H9 (cell line): ENCODE data around the gene ZNF205. TPM values are rescaled to one million over a fixed set of nuclear protein-coding genes. Genes with fewer than 3 reads are reported as not detected.

Source experiments
- DNase-seq: peaks from one replicate; pipeline ENCODE4 v3.0.0-alpha.2; 2017
- H2AFZ ChIP-seq: one replicate; pipeline ENCODE4 v1.6.1; 2013; ENCODE audit warnings: mild to moderate bottlenecking, low read length, control low read depth, moderate library complexity
- H2AK5ac ChIP-seq: 2 replicates; pipeline ENCODE4 v1.6.1; 2013; ENCODE audit warnings: low read length, control low read depth, mixed read lengths; ENCODE audit not compliant: insufficient read length
- H2BK120ac ChIP-seq: one replicate; pipeline ENCODE4 v1.6.1; 2013; ENCODE audit warnings: low read depth, mild to moderate bottlenecking, low read length, control low read depth, inconsistent platforms; ENCODE audit not compliant: poor library complexity, severe bottlenecking
- H2BK12ac ChIP-seq: 2 replicates; pipeline ENCODE4 v1.6.1; 2013; ENCODE audit warnings: low read length, control low read depth, mixed read lengths, low read depth; ENCODE audit not compliant: insufficient read length
- H2BK15ac ChIP-seq: 2 replicates; pipeline ENCODE4 v1.6.1; 2013; ENCODE audit warnings: low read depth, low read length, control low read depth
- H2BK20ac ChIP-seq: one replicate; pipeline ENCODE4 v1.6.1; 2013; ENCODE audit warnings: low read depth, mild to moderate bottlenecking, low read length, control low read depth, inconsistent platforms; ENCODE audit not compliant: poor library complexity, severe bottlenecking
- H2BK5ac ChIP-seq: 2 replicates; pipeline ENCODE4 v1.6.1; 2013; ENCODE audit warnings: low read length, control low read depth, mixed read lengths; ENCODE audit not compliant: insufficient read length
- H3K14ac ChIP-seq: 2 replicates; pipeline ENCODE4 v1.6.1; 2013; ENCODE audit warnings: low read length, control low read depth; ENCODE audit not compliant: insufficient read depth
- H3K18ac ChIP-seq: 2 replicates; pipeline ENCODE4 v1.6.1; 2013; ENCODE audit warnings: low read depth, mild to moderate bottlenecking, mixed read lengths, low read length, control low read depth; ENCODE audit not compliant: insufficient read length
- H3K23ac ChIP-seq: 2 replicates; pipeline ENCODE4 v1.6.1; 2013; ENCODE audit warnings: low read length, control low read depth, mixed read lengths, low read depth; ENCODE audit not compliant: insufficient read length
- H3K23me2 ChIP-seq: 2 replicates; pipeline ENCODE4 v1.6.1; 2013; ENCODE audit warnings: low read depth, mild to moderate bottlenecking, mixed read lengths, low read length, control low read depth; ENCODE audit not compliant: insufficient read length, poor library complexity, severe bottlenecking
- H3K27ac ChIP-seq: 2 replicates; pipeline ENCODE4 v1.5.1; 2013; ENCODE audit warnings: low read length, control low read depth, mixed read lengths, low read depth; ENCODE audit not compliant: insufficient read length
- H3K27me3 ChIP-seq: 2 replicates; pipeline ENCODE4 v1.6.1; 2013; ENCODE audit warnings: low read length, control low read depth, inconsistent platforms; ENCODE audit not compliant: insufficient read depth
- H3K4ac ChIP-seq: 2 replicates; pipeline ENCODE4 v1.6.1; 2013; ENCODE audit warnings: low read depth, mild to moderate bottlenecking, control low read depth, inconsistent platforms, low read length, moderate library complexity
- H3K4me1 ChIP-seq: 2 replicates; pipeline ENCODE4 v1.6.1; 2013; ENCODE audit warnings: low read length, control low read depth, inconsistent platforms; ENCODE audit not compliant: insufficient read depth
- H3K4me2 ChIP-seq: 2 replicates; pipeline ENCODE4 v1.6.1; 2013; ENCODE audit warnings: low read length, control low read depth, mixed read lengths; ENCODE audit not compliant: insufficient read length, insufficient read depth
- H3K56ac ChIP-seq: 2 replicates; pipeline ENCODE4 v1.6.1; 2013; ENCODE audit warnings: low read depth, mild to moderate bottlenecking, mixed read lengths, low read length, control low read depth; ENCODE audit not compliant: insufficient read length
- H3K79me1 ChIP-seq: 2 replicates; pipeline ENCODE4 v1.6.1; 2013; ENCODE audit warnings: low read depth, mild to moderate bottlenecking, moderate library complexity, low read length, control low read depth, inconsistent platforms; ENCODE audit not compliant: insufficient read depth, poor library complexity, severe bottlenecking
- H3K79me2 ChIP-seq: 2 replicates; pipeline ENCODE4 v1.6.1; 2013; ENCODE audit warnings: low read length, control low read depth, inconsistent platforms; ENCODE audit not compliant: insufficient read depth
- H3K9ac ChIP-seq: 2 replicates; pipeline ENCODE4 v1.6.1; 2013; ENCODE audit warnings: low read length, control low read depth, mixed read lengths; ENCODE audit not compliant: insufficient read length; ENCODE audit errors: extremely low read depth
- H3K9me3 ChIP-seq: one replicate; pipeline ENCODE4 v1.6.1; 2013; ENCODE audit warnings: low read depth, low read length, inconsistent platforms; ENCODE audit not compliant: control insufficient read depth
- H3T11ph ChIP-seq: one replicate; pipeline ENCODE4 v1.6.1; 2013; ENCODE audit warnings: mild to moderate bottlenecking, low read length, control low read depth, inconsistent platforms
- H4K20me1 ChIP-seq: one replicate; pipeline ENCODE4 v1.6.1; 2013; ENCODE audit not compliant: control insufficient read depth, insufficient read length, insufficient read depth
- H4K5ac ChIP-seq: 2 replicates; pipeline ENCODE4 v1.6.1; 2013; ENCODE audit warnings: low read depth, mild to moderate bottlenecking, mixed read lengths, low read length, control low read depth; ENCODE audit not compliant: insufficient read length
- H4K8ac ChIP-seq: replicated peaks from 2 replicates; pipeline ENCODE4 v1.6.1; 2013; ENCODE audit warnings: low read length, control low read depth, mixed read lengths, low read depth; ENCODE audit not compliant: insufficient read length
- H4K91ac ChIP-seq: 2 replicates; pipeline ENCODE4 v1.6.1; 2013; ENCODE audit warnings: low read depth, mild to moderate bottlenecking, moderate library complexity, mixed read lengths, low read length, control low read depth; ENCODE audit not compliant: insufficient read length
- H3K27ac Mint-ChIP-seq, 3 experiments: 2 replicates in 2 of 3; 3 replicates in 1 of 3; pipeline ENCODE4 v1.8.0; 2020 to 2021; ENCODE audit warnings: mixed read lengths in 3 of 3, mild to moderate bottlenecking in 1 of 3, moderate library complexity in 1 of 3
- H3K27me3 Mint-ChIP-seq: 2 replicates; pipeline ENCODE4 v1.8.0; 2021; ENCODE audit warnings: low read depth, mild to moderate bottlenecking, moderate library complexity, mixed read lengths
- H3K36me3 Mint-ChIP-seq, 3 experiments: 2 replicates in 2 of 3; 3 replicates in 1 of 3; pipeline ENCODE4 v1.8.0; 2020 to 2021; ENCODE audit warnings: low read depth in 3 of 3, mixed read lengths in 3 of 3; ENCODE audit not compliant: insufficient read depth in 1 of 3
- H3K4me1 Mint-ChIP-seq, 2 experiments: 2 replicates each; pipeline ENCODE4 v1.8.0; 2020; ENCODE audit warnings: mixed read lengths in 2 of 2
- H3K4me3 Mint-ChIP-seq, 2 experiments: 2 replicates in 1 of 2; 3 replicates in 1 of 2; pipeline ENCODE4 v1.8.0; 2020 to 2021; ENCODE audit warnings: mild to moderate bottlenecking in 2 of 2, mixed read lengths in 2 of 2, moderate library complexity in 1 of 2
- H3K9me3 Mint-ChIP-seq, 2 experiments: 2 replicates in 1 of 2; 3 replicates in 1 of 2; pipeline ENCODE4 v1.8.0; 2020; ENCODE audit warnings: mild to moderate bottlenecking in 2 of 2, mixed read lengths in 2 of 2, moderate library complexity in 1 of 2
- WGBS: extraction: QIAGEN DNeasy Blood & Tissue Kit; methylation state at CpG from one replicate; pipeline ENCODE4 v1.1.7; 2013; ENCODE audit warnings: missing lambda C conversion rate, low lambda C conversion rate, mixed read lengths; ENCODE audit not compliant: insufficient read length; ENCODE audit errors: extremely low coverage; 5-methylcytosine and 5-hydroxymethylcytosine counted together
- total RNA-seq: library from RNA; stranded (reverse); gene quantifications from 2 replicates; pipeline ENCODE4 v1.2.1, GENCODE V29; 2021
- TF ChIP-seq, protein P1 (sequence below): fragments of 200-600 bp; sonication (generic); conservative IDR thresholded peaks from 3 replicates; pipeline ENCODE4 v1.8.0; 2021; ENCODE audit warnings: antibody characterized with exemption, mild to moderate bottlenecking

The ZNF205 gene
- total RNA-seq, 1 experiment from 2014 or later = 16.8 TPM

DNA sequence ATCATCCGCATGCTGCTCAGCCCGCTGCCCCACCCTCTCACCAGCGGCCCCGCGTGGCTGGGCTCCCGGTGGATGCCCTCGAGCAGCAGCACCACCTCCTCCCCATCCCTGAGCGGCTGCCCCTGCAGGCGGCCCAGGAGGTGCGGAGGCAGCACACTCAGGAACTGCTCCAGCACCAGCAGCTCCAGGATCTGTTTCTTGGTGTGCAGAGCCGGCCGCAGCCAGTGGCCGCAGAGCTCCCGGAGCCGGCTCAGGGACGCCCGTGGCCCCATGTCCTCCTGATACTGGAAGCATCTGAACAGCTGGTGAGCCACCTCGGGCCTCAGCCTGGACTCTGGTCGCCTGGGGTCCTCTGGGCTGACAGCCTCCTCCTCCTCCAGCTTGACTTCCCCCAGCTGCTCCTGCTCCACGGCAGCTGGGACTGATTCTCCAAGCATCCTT lies 19.9 kb upstream of the ZNF205 start:
- TF ChIP-seq, protein P1, sequence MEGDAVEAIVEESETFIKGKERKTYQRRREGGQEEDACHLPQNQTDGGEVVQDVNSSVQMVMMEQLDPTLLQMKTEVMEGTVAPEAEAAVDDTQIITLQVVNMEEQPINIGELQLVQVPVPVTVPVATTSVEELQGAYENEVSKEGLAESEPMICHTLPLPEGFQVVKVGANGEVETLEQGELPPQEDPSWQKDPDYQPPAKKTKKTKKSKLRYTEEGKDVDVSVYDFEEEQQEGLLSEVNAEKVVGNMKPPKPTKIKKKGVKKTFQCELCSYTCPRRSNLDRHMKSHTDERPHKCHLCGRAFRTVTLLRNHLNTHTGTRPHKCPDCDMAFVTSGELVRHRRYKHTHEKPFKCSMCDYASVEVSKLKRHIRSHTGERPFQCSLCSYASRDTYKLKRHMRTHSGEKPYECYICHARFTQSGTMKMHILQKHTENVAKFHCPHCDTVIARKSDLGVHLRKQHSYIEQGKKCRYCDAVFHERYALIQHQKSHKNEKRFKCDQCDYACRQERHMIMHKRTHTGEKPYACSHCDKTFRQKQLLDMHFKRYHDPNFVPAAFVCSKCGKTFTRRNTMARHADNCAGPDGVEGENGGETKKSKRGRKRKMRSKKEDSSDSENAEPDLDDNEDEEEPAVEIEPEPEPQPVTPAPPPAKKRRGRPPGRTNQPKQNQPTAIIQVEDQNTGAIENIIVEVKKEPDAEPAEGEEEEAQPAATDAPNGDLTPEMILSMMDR = no peak
- no peak overlapping the region for H2BK12ac ChIP-seq
- WGBS = no CpG with 5 or more reads among the region's 20 CpGs
- no peak overlapping the region for H4K5ac ChIP-seq
- H3K9me3 ChIP-seq = no peaks in the 10 kb centered on the region
- H2AFZ ChIP-seq = no peak overlapping the region
- Mint-ChIP-seq H3K27ac (peak overlapping the region in 2 of 3 experiments; percentile 52 to 67; a peak in 3 of 7 replicates), H3K27me3 (no peaks in the 10 kb centered on the region; the same call in 1 of the 2 replicates), H3K9me3 (no peaks in the 10 kb centered on the region), H3K4me3 (no peak overlapping the region), H3K36me3 (peaks cover 57 to 80% (median 60%) of the 10 kb centered on the region in 3 experiments), H3K4me1 (peaks cover 29 to 34% of the 10 kb centered on the region in 2 experiments)
- no peak overlapping the region for H3K9ac ChIP-seq
- peaks cover 14% of the 10 kb centered on the region; the same call in 1 of the 2 replicates for H3K79me2 ChIP-seq
- no peak overlapping the region for H4K91ac ChIP-seq
- H3K4ac ChIP-seq = no peak overlapping the region
- DNase-seq = no peak
- no peak overlapping the region for H2BK15ac ChIP-seq
- H3K4me1 ChIP-seq = peaks cover 3% of the 10 kb centered on the region; the same call in 1 of the 2 replicates
- no peak overlapping the region for H3K27ac ChIP-seq
- H3K56ac ChIP-seq = no peak overlapping the region
- H2BK120ac ChIP-seq = no peak overlapping the region
- no peaks in the 10 kb centered on the region for H3K27me3 ChIP-seq
- H3K79me1 ChIP-seq = peaks cover 6% of the 10 kb centered on the region
- no peak overlapping the region for H3K4me2 ChIP-seq
- H2BK5ac ChIP-seq = no peak overlapping the region
- no peak overlapping the region for H2AK5ac ChIP-seq
- H3K14ac ChIP-seq = no peak overlapping the region
- no peak overlapping the region for H3K18ac ChIP-seq
- H3T11ph ChIP-seq = no peak overlapping the region
- no peaks in the 10 kb centered on the region for H4K20me1 ChIP-seq
- no peak overlapping the region for H2BK20ac ChIP-seq
- peaks cover 4% of the 10 kb centered on the region for H3K23me2 ChIP-seq
- no peak overlapping the region for H3K23ac ChIP-seq
- no peak overlapping the region for H4K8ac ChIP-seq
